Kidney (tissue), 14 donors: ENCODE data around the gene RBM27. TPM values are rescaled to one million over a fixed set of nuclear protein-coding genes. Genes with fewer than 3 reads are reported as not detected.
A peak's percentile ranks its signal among the peaks of the same experiment; 100 is the strongest.

ENCODE experiments used
- DNase-seq, 5 donors: peaks; one replicate each; pipeline ENCODE4 v3.0.0-alpha.2; 2013 to 2020
- FAIRE-seq: peaks from 2 replicates; lab custom pipeline; 2012; peaks lifted over from hg19 to GRCh38; lab: Jason Lieb, UNC
- H3K27ac ChIP-seq, 2 donors: one replicate each; pipeline ENCODE4 v1.7.0; 2013; ENCODE audit warnings: low read depth in 2 of 2, low read length in 2 of 2, inconsistent platforms in 1 of 2
- H3K27me3 ChIP-seq: one replicate; pipeline ENCODE4 v1.7.1; 2013; ENCODE audit warnings: low read length, inconsistent platforms; ENCODE audit not compliant: control insufficient read depth, insufficient read depth
- H3K36me3 ChIP-seq, 3 donors: one replicate each; pipeline versions ENCODE4 v1.7.0 to v1.7.1; 2013; ENCODE audit warnings: low read length in 3 of 3, control low read depth in 1 of 3, inconsistent platforms in 1 of 3; ENCODE audit not compliant: insufficient read depth in 3 of 3, control insufficient read depth in 2 of 3
- H3K4me1 ChIP-seq, 3 donors: one replicate each; pipeline versions ENCODE4 v1.7.0 to v1.7.1; 2013; ENCODE audit warnings: low read length in 3 of 3, inconsistent platforms in 1 of 3, low read depth in 1 of 3; ENCODE audit not compliant: control insufficient read depth in 2 of 3, insufficient read depth in 2 of 3
- H3K4me3 ChIP-seq, 3 donors: one replicate each; pipeline versions ENCODE4 v1.7.0 to v1.8.1; 2013; ENCODE audit warnings: low read length in 3 of 3, control low read depth in 1 of 3, inconsistent platforms in 1 of 3
- H3K9ac ChIP-seq, 3 donors: one replicate each; pipeline versions ENCODE4 v1.7.0 to v1.7.1; 2013; ENCODE audit warnings: low read length in 3 of 3, control low read depth in 1 of 3, inconsistent platforms in 1 of 3
- H3K9me3 ChIP-seq, 3 donors: one replicate each; pipeline versions ENCODE4 v1.7.0 to v1.7.1; 2013; ENCODE audit warnings: low read length in 3 of 3, control low read depth in 1 of 3, inconsistent platforms in 1 of 3; ENCODE audit not compliant: control insufficient read depth in 2 of 3, insufficient read depth in 1 of 3
- intact Hi-C: fragments of 100-400 bp; cut with DNase I; formaldehyde crosslinking; loops from one replicate; pipeline ENCODE4 v1.11.1; 2022
- polyA plus RNA-seq: library from polyadenylated mRNA; stranded (reverse); fragments of 350-450 nt; fragmentation: Illumina TruSeq; extraction: RNeasy Lipid Tissue Mini Kit (QIAGEN cat#74804); gene quantifications from one replicate; pipeline ENCODE4 v1.2.3, GENCODE V29; 2014; ENCODE audit warnings: low read depth, low replicate concordance; ENCODE audit not compliant: insufficient read depth
- total RNA-seq: library from RNA; stranded (reverse); fragmentation: NEBNext Ultra II Directional; extraction: Animal tissue kit (Norgen Biotek cat#: 25700); gene quantifications from one replicate; pipeline ENCODE4 v1.2.1, GENCODE V29; 2021
- TF ChIP-seq, protein P1 (sequence below): IDR thresholded peaks from 3 replicates; pipeline ENCODE4 v1.5.1; 2012; ENCODE audit warnings: mild to moderate bottlenecking, moderate library complexity, borderline replicate concordance; ENCODE audit not compliant: insufficient read depth; ENCODE audit errors: extremely low read depth
- donor health status: control.
- donor health status: control.
- donor health status: control.
- donor health status: control.
- donor health status: control.
- donor health status: DM: yes; HTN: yes; CAD: no.
- donor health status: Normal renal cell carcinoma (clear cell type).

RBM27 gene
- total and polyA plus RNA-seq, 2 donors from 2014 or later, result 4.9 to 19.0 TPM

GRCh38 chr5:146233441-146233840 is 30.0 kb downstream of the RBM27 start:
- Histone ChIP-seq H3K27me3 (no peaks in the 10 kb centered on the region), H3K4me3 (no peak overlapping the region), H3K9me3 (no peaks in the 10 kb centered on the region), H3K9ac (no peak overlapping the region), H3K4me1 (no peaks in the 10 kb centered on the region), H3K36me3 (peaks cover 4 to 26% (median 15%) of the 10 kb centered on the region in 3 donors), H3K27ac (no peak overlapping the region)
- TF ChIP-seq, protein P1, sequence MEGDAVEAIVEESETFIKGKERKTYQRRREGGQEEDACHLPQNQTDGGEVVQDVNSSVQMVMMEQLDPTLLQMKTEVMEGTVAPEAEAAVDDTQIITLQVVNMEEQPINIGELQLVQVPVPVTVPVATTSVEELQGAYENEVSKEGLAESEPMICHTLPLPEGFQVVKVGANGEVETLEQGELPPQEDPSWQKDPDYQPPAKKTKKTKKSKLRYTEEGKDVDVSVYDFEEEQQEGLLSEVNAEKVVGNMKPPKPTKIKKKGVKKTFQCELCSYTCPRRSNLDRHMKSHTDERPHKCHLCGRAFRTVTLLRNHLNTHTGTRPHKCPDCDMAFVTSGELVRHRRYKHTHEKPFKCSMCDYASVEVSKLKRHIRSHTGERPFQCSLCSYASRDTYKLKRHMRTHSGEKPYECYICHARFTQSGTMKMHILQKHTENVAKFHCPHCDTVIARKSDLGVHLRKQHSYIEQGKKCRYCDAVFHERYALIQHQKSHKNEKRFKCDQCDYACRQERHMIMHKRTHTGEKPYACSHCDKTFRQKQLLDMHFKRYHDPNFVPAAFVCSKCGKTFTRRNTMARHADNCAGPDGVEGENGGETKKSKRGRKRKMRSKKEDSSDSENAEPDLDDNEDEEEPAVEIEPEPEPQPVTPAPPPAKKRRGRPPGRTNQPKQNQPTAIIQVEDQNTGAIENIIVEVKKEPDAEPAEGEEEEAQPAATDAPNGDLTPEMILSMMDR, result no peak
- DNase-seq (no peak), FAIRE-seq (no peak)
- intact Hi-C loops, result no loop called here

GRCh38 chr5:146238973-146239372 is 35.6 kb downstream of the RBM27 start:
- Histone ChIP-seq H3K27ac (no peak overlapping the region), H3K4me1 (no peaks in the 10 kb centered on the region), H3K36me3 (peaks cover 2 to 13% (median 11%) of the 10 kb centered on the region in 3 donors), H3K9ac (no peak overlapping the region), H3K4me3 (no peak overlapping the region), H3K9me3 (no peaks in the 10 kb centered on the region), H3K27me3 (no peaks in the 10 kb centered on the region)
- TF ChIP-seq, protein P1, result no peak
- FAIRE-seq, result no peak
- DNase-seq, result no peak
- intact Hi-C loops, result no loop called here

DNA sequence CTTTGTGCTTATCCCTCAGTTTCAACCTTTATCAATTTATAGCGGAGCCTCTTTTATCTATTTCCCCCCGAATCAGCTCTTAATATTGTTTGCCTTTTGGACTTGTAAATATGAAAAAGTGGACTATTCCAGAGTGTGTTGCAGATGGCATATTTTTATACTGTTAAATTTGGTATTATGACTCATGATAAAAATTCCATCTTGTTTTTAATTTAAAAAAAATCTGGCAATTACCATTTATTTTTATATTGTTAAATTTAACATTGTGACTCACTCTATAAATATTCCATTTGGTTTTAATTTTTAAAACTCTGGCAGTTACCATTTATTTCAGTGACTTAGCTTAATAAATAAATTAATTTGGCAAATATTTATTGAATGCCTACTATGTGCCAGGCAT is 37.5 kb downstream of the RBM27 start:
- intact Hi-C loops, result no loop called here
- FAIRE-seq (peak; percentile 50), DNase-seq (no peak)
- no peaks in the 10 kb centered on the region for H3K9me3 ChIP-seq
- no peak overlapping the region for H3K27ac ChIP-seq
- H3K9ac ChIP-seq, result no peak overlapping the region
- TF ChIP-seq, protein P1, result no peak
- no peaks in the 10 kb centered on the region for H3K27me3 ChIP-seq
- peaks cover 2 to 13% (median 8%) of the 10 kb centered on the region in 3 donors for H3K36me3 ChIP-seq
- no peak overlapping the region for H3K4me3 ChIP-seq
- H3K4me1 ChIP-seq, result no peaks in the 10 kb centered on the region

GRCh38 chr5:146243247-146243646 is 39.8 kb downstream of the RBM27 start:
- no peaks in the 10 kb centered on the region for H3K4me1 ChIP-seq
- H3K27ac ChIP-seq, result no peak overlapping the region
- H3K36me3 ChIP-seq, result peaks cover 0 to 7% (median 2%) of the 10 kb centered on the region in 3 donors
- peak; percentile 45 for FAIRE-seq
- intact Hi-C loops, result no loop called here
- H3K9me3 ChIP-seq, result no peaks in the 10 kb centered on the region
- TF ChIP-seq, protein P1, result no peak
- no peaks in the 10 kb centered on the region for H3K27me3 ChIP-seq
- DNase-seq, result no peak
- no peak overlapping the region for H3K4me3 ChIP-seq
- no peak overlapping the region for H3K9ac ChIP-seq
